H1 (cell line): ENCODE results near the gene NEURL1. TPM values are rescaled to one million over a fixed set of nuclear protein-coding genes. Genes with fewer than 3 reads are reported as not detected.

Source experiments
- ATF3 ChIP-seq: IDR thresholded peaks from 2 replicates; pipeline ENCODE4 v1.6.1; 2011; ENCODE audit warnings: low read depth, mild to moderate bottlenecking, low read length; ENCODE audit not compliant: insufficient read depth
- GTF2F1 ChIP-seq: IDR thresholded peaks from 2 replicates; pipeline ENCODE4 v1.6.1; 2012; ENCODE audit warnings: low read depth, low read length, improper control_type of control experiment, borderline replicate concordance
- HDAC6 ChIP-seq: IDR thresholded peaks from one replicate; pipeline ENCODE4 v1.7.1; 2012; ENCODE audit warnings: low read depth, mild to moderate bottlenecking, inconsistent platforms, low read length, moderate library complexity
- polyA plus RNA-seq, 7 experiments: library from polyadenylated mRNA; depleted of rRNA in 3 of 7; stranded (reverse) in 5 of 7; unstranded in 2 of 7; fragments of >200 nt in 5 of 7; fragments of 200-250 nt in 2 of 7; gene quantifications; 1 replicate in 5 of 7; 2 replicates in 1 of 7; 4 replicates in 1 of 7; pipeline versions ENCODE4 v1.2.1 to v1.2.3, GENCODE V29; 2011 to 2013; ENCODE audit warnings: missing spikeins in 2 of 7, mixed read lengths in 2 of 7
- total RNA-seq: library from RNA; stranded (reverse); fragmentation: NEBNext Ultra II Directional; extraction: Animal tissue kit (Norgen Biotek cat#: 25700); gene quantifications from 2 replicates; pipeline ENCODE4 v1.2.1, GENCODE V29; 2021
- TF ChIP-seq, protein P1 (sequence below): fragments of 300-600 bp; sonication (generic); IDR thresholded peaks from 2 replicates; pipeline ENCODE4 v1.7.1; 2012; ENCODE audit warnings: low read length, moderate library complexity, mild to moderate bottlenecking, inconsistent platforms; ENCODE audit not compliant: insufficient replicate concordance

NEURL1 gene
- total and polyA plus RNA-seq, 2 of the 8 experiments (the other 6 are each of a cell fraction or from before 2014, with no cell fraction given): 0.54 to 0.58 TPM

- TF ChIP-seq, protein P1, sequence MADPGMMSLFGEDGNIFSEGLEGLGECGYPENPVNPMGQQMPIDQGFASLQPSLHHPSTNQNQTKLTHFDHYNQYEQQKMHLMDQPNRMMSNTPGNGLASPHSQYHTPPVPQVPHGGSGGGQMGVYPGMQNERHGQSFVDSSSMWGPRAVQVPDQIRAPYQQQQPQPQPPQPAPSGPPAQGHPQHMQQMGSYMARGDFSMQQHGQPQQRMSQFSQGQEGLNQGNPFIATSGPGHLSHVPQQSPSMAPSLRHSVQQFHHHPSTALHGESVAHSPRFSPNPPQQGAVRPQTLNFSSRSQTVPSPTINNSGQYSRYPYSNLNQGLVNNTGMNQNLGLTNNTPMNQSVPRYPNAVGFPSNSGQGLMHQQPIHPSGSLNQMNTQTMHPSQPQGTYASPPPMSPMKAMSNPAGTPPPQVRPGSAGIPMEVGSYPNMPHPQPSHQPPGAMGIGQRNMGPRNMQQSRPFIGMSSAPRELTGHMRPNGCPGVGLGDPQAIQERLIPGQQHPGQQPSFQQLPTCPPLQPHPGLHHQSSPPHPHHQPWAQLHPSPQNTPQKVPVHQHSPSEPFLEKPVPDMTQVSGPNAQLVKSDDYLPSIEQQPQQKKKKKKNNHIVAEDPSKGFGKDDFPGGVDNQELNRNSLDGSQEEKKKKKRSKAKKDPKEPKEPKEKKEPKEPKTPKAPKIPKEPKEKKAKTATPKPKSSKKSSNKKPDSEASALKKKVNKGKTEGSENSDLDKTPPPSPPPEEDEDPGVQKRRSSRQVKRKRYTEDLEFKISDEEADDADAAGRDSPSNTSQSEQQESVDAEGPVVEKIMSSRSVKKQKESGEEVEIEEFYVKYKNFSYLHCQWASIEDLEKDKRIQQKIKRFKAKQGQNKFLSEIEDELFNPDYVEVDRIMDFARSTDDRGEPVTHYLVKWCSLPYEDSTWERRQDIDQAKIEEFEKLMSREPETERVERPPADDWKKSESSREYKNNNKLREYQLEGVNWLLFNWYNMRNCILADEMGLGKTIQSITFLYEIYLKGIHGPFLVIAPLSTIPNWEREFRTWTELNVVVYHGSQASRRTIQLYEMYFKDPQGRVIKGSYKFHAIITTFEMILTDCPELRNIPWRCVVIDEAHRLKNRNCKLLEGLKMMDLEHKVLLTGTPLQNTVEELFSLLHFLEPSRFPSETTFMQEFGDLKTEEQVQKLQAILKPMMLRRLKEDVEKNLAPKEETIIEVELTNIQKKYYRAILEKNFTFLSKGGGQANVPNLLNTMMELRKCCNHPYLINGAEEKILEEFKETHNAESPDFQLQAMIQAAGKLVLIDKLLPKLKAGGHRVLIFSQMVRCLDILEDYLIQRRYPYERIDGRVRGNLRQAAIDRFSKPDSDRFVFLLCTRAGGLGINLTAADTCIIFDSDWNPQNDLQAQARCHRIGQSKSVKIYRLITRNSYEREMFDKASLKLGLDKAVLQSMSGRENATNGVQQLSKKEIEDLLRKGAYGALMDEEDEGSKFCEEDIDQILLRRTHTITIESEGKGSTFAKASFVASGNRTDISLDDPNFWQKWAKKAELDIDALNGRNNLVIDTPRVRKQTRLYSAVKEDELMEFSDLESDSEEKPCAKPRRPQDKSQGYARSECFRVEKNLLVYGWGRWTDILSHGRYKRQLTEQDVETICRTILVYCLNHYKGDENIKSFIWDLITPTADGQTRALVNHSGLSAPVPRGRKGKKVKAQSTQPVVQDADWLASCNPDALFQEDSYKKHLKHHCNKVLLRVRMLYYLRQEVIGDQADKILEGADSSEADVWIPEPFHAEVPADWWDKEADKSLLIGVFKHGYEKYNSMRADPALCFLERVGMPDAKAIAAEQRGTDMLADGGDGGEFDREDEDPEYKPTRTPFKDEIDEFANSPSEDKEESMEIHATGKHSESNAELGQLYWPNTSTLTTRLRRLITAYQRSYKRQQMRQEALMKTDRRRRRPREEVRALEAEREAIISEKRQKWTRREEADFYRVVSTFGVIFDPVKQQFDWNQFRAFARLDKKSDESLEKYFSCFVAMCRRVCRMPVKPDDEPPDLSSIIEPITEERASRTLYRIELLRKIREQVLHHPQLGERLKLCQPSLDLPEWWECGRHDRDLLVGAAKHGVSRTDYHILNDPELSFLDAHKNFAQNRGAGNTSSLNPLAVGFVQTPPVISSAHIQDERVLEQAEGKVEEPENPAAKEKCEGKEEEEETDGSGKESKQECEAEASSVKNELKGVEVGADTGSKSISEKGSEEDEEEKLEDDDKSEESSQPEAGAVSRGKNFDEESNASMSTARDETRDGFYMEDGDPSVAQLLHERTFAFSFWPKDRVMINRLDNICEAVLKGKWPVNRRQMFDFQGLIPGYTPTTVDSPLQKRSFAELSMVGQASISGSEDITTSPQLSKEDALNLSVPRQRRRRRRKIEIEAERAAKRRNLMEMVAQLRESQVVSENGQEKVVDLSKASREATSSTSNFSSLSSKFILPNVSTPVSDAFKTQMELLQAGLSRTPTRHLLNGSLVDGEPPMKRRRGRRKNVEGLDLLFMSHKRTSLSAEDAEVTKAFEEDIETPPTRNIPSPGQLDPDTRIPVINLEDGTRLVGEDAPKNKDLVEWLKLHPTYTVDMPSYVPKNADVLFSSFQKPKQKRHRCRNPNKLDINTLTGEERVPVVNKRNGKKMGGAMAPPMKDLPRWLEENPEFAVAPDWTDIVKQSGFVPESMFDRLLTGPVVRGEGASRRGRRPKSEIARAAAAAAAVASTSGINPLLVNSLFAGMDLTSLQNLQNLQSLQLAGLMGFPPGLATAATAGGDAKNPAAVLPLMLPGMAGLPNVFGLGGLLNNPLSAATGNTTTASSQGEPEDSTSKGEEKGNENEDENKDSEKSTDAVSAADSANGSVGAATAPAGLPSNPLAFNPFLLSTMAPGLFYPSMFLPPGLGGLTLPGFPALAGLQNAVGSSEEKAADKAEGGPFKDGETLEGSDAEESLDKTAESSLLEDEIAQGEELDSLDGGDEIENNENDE: no peak
- TF ChIP-seq GTF2F1 (no peak), HDAC6 (no peak), ATF3 (no peak)
These were observed 42.3 kb upstream of the NEURL1 start (continued) for GRCh38 chr10:103451091-103451813.
